Ishikawa (cell line): ENCODE results near the gene PIAS4.

Experiments used
- CEBPB ChIP-seq: IDR thresholded peaks from 2 replicates; pipeline ENCODE4 v1.6.1; 2012
- CREB1 ChIP-seq: IDR thresholded peaks from 2 replicates; pipeline ENCODE4 v1.6.1; 2012; ENCODE audit warnings: low read depth
- EP300 ChIP-seq: IDR thresholded peaks from 2 replicates; pipeline ENCODE4 v1.6.1; 2012; ENCODE audit warnings: borderline replicate concordance
- MAX ChIP-seq: IDR thresholded peaks from 2 replicates; pipeline ENCODE4 v1.6.1; 2012
- NFIC ChIP-seq: IDR thresholded peaks from 2 replicates; pipeline ENCODE4 v1.6.1; 2012
- RAD21 ChIP-seq: IDR thresholded peaks from 2 replicates; pipeline ENCODE4 v1.6.1; 2012; ENCODE audit warnings: low read depth
- REST ChIP-seq: IDR thresholded peaks from 2 replicates; pipeline ENCODE4 v1.6.1; 2012; ENCODE audit warnings: low read depth, mild to moderate bottlenecking
- TAF1 ChIP-seq: IDR thresholded peaks from 2 replicates; pipeline ENCODE4 v1.6.1; 2012; ENCODE audit warnings: low read depth, mild to moderate bottlenecking
- TCF12 ChIP-seq: IDR thresholded peaks from 2 replicates; pipeline ENCODE4 v1.6.1; 2012; ENCODE audit warnings: low read depth
- TEAD4 ChIP-seq: IDR thresholded peaks from 2 replicates; pipeline ENCODE4 v1.6.1; 2012
- USF1 ChIP-seq: IDR thresholded peaks from 2 replicates; pipeline ENCODE4 v1.6.1; 2012
- YY1 ChIP-seq: IDR thresholded peaks from 2 replicates; pipeline ENCODE4 v1.6.1; 2012; ENCODE audit warnings: low read depth

GRCh38 chr19:3961007-3961406, 46.5 kb upstream of the PIAS4 start:
- TF ChIP-seq CEBPB (no peak), TEAD4 (no peak), TCF12 (no peak), RAD21 (no peak), TAF1 (no peak), REST (no peak), MAX (no peak), EP300 (no peak), USF1 (no peak), NFIC (no peak), YY1 (no peak), CREB1 (no peak)
